HepG2 (cell line): ENCODE results near the gene PCIF1. TPM values are rescaled to one million over a fixed set of nuclear protein-coding genes. Genes with fewer than 3 reads are reported as not detected.
A peak's percentile ranks its signal among the peaks of the same experiment; 100 is the strongest.

Source experiments
- AKAP8 ChIP-seq: sonication (generic); formaldehyde crosslinking; IDR thresholded peaks from 2 replicates; pipeline ENCODE4 v1.5.1; 2020; ENCODE audit warnings: mild to moderate bottlenecking, missing genetic modification reagents
- CBX1 ChIP-seq: IDR thresholded peaks from one replicate; pipeline ENCODE4 v1.6.1; 2016; ENCODE audit warnings: antibody characterized with exemption, low read depth
- GMEB1 ChIP-seq: sonication (generic); formaldehyde crosslinking; IDR thresholded peaks from 2 replicates; pipeline ENCODE4 v1.5.1; 2020; ENCODE audit warnings: missing genetic modification reagents, mild to moderate bottlenecking, borderline replicate concordance
- HNF1A ChIP-seq, 2 experiments: sonication (generic) in 1 of 2; formaldehyde crosslinking in 1 of 2; IDR thresholded peaks; 2 replicates each; pipeline versions ENCODE4 v1.4.0 to v1.6.1; 2016 to 2020; ENCODE audit warnings: borderline replicate concordance in 1 of 2, low read depth in 1 of 2, mild to moderate bottlenecking in 1 of 2, missing genetic modification reagents in 1 of 2
- NAIF1 ChIP-seq: sonication (generic); formaldehyde crosslinking; IDR thresholded peaks from 2 replicates; pipeline ENCODE4 v1.5.0; 2020; ENCODE audit warnings: mild to moderate bottlenecking, missing genetic modification reagents, borderline replicate concordance
- NR2F2 ChIP-seq: IDR thresholded peaks from 2 replicates; pipeline ENCODE4 v1.6.1; 2012; ENCODE audit warnings: low read depth, inconsistent platforms, borderline replicate concordance
- ZBTB34 ChIP-seq: sonication (generic); formaldehyde crosslinking; IDR thresholded peaks from 2 replicates; pipeline ENCODE4 v1.8.0; 2022; ENCODE audit warnings: mild to moderate bottlenecking, missing genetic modification reagents
- ZFP36 ChIP-seq: fragments of 150-350 bp; IDR thresholded peaks from 2 replicates; pipeline ENCODE4 v1.6.1; 2018; ENCODE audit warnings: borderline replicate concordance, low read length, low read depth; ENCODE audit not compliant: partially characterized antibody
- ZNF33B ChIP-seq: sonication (generic); formaldehyde crosslinking; IDR thresholded peaks from 2 replicates; pipeline ENCODE4 v1.5.1; 2020; ENCODE audit warnings: mild to moderate bottlenecking, missing genetic modification reagents
- ZNF564 ChIP-seq: sonication (generic); formaldehyde crosslinking; IDR thresholded peaks from 2 replicates; pipeline ENCODE4 v1.8.1; 2023; ENCODE audit warnings: mild to moderate bottlenecking, missing genetic modification reagents
- ZNF816 ChIP-seq: sonication (generic); formaldehyde crosslinking; IDR thresholded peaks from 2 replicates; pipeline ENCODE4 v1.8.0; 2022; ENCODE audit warnings: missing genetic modification reagents, mild to moderate bottlenecking, borderline replicate concordance
- polyA plus RNA-seq, 8 experiments: library from polyadenylated mRNA; depleted of rRNA in 3 of 8; stranded (reverse) in 7 of 8; unstranded in 1 of 8; fragments of >200 nt; fragmentation: Illumina TruSeq in 4 of 8; extraction: Trizol in 4 of 8; gene quantifications; 2 replicates each; pipeline versions ENCODE4 v1.2.1 to v1.2.3, GENCODE V29; 2011 to 2016; ENCODE audit warnings: low read depth in 4 of 8, missing spikeins in 1 of 8, mixed read lengths in 1 of 8; ENCODE audit not compliant: insufficient read depth in 1 of 8
- total RNA-seq, 5 experiments: library from RNA; depleted of rRNA; stranded (reverse); fragments of >200 nt; fragmentation: Illumina TruSeq; extraction: Trizol; gene quantifications; 2 replicates each; pipeline ENCODE4 v1.2.3, GENCODE V29; 2016; ENCODE audit warnings: low read depth in 1 of 5

PCIF1 gene
- total and polyA plus RNA-seq, 2 of the 13 experiments (the other 11 are each of a cell fraction or from before 2014, with no cell fraction given): 20.9 to 24.4 TPM

- TF ChIP-seq CBX1: no peak
- TF ChIP-seq ZNF33B (CRISPR knock-in tag): no peak
- TF ChIP-seq ZFP36: no peak
- no peak for TF ChIP-seq HNF1A (IDR thresholded peaks at IDR 0.05; ENCODE audit: low read depth)
- TF ChIP-seq HNF1A (CRISPR knock-in tag; IDR thresholded peaks at IDR 0.05; ENCODE audit: borderline replicate concordance): no peak
- no peak for TF ChIP-seq AKAP8 (CRISPR knock-in tag)
- no peak for TF ChIP-seq NR2F2
- TF ChIP-seq ZNF816 (CRISPR knock-in tag): no peak
- no peak for TF ChIP-seq NAIF1 (CRISPR knock-in tag)
- no peak for TF ChIP-seq ZNF564 (CRISPR knock-in tag)
- no peak for TF ChIP-seq GMEB1 (CRISPR knock-in tag)
- TF ChIP-seq ZBTB34: 0 out of 2 replicates have a peak, but pooled peaks have one; percentile 22
- TF ChIP-seq, all 625 proteins: peak for 14
Observed at GRCh38 chr20:45968801-45969711, 34.6 kb downstream of the PCIF1 start (continued).
